GM18505 (cell line): Measurements from ENCODE around the gene REM2.

Experiments
- ATAC-seq: cut with Tn5 transposase; IDR thresholded peaks from one replicate; pipeline ENCODE4 v1.9.1; 2021; ENCODE audit not compliant: unreplicated experiment
- POLR2A ChIP-seq: IDR thresholded peaks from 4 replicates; pipeline ENCODE4 v1.6.1; 2011; ENCODE audit warnings: borderline replicate concordance; ENCODE audit not compliant: insufficient read depth, insufficient read length; ENCODE audit errors: extremely low read depth

REM2 gene

DNA sequence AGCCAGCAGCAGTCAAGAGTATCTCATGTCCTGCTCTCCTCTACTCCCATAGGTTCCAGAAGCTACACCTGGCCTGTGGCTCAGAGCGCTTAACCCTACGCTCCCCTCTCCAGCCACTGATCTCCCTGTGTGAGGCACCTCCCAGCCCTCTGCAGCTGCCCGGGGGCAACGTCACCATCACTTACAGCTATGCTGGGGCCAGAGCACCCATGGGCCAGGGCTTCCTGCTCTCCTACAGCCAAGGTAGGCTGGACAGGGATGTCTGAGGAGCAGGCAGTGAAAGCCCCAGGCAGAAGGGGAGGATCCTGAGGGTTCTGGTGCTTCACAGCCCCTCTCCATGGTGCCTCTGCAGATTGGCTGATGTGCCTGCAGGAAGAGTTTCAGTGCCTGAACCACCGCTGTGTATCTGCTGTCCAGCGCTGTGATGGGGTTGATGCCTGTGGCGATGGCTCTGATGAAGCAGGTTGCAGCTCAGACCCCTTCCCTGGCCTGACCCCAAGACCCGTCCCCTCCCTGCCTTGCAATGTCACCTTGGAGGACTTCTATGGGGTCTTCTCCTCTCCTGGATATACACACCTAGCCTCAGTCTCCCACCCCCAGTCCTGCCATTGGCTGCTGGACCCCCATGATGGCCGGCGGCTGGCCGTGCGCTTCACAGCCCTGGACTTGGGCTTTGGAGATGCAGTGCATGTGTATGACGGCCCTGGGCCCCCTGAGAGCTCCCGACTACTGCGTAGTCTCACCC, 7.8 kb upstream of the REM2 start:
- TF ChIP-seq POLR2A = peak; percentile 7
- no peak for ATAC-seq

DNA sequence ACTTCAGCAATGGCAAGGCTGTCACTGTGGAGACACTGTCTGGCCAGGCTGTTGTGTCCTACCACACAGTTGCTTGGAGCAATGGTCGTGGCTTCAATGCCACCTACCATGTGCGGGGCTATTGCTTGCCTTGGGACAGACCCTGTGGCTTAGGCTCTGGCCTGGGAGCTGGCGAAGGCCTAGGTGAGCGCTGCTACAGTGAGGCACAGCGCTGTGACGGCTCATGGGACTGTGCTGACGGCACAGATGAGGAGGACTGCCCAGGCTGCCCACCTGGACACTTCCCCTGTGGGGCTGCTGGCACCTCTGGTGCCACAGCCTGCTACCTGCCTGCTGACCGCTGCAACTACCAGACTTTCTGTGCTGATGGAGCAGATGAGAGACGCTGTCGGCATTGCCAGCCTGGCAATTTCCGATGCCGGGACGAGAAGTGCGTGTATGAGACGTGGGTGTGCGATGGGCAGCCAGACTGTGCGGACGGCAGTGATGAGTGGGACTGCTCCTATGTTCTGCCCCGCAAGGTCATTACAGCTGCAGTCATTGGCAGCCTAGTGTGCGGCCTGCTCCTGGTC, 7.2 kb upstream of the REM2 start:
- no peak for ATAC-seq
- TF ChIP-seq POLR2A = peak; percentile 2

DNA sequence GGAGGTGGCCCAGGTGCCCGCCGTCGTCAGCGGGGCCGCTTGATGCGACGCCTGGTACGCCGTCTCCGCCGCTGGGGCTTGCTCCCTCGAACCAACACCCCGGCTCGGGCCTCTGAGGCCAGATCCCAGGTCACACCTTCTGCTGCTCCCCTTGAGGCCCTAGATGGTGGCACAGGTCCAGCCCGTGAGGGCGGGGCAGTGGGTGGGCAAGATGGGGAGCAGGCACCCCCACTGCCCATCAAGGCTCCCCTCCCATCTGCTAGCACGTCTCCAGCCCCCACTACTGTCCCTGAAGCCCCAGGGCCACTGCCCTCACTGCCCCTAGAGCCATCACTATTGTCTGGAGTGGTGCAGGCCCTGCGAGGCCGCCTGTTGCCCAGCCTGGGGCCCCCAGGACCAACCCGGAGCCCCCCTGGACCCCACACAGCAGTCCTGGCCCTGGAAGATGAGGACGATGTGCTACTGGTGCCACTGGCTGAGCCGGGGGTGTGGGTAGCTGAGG, 6.0 kb upstream of the REM2 start:
- no peak for ATAC-seq
- TF ChIP-seq POLR2A = no peak

DNA sequence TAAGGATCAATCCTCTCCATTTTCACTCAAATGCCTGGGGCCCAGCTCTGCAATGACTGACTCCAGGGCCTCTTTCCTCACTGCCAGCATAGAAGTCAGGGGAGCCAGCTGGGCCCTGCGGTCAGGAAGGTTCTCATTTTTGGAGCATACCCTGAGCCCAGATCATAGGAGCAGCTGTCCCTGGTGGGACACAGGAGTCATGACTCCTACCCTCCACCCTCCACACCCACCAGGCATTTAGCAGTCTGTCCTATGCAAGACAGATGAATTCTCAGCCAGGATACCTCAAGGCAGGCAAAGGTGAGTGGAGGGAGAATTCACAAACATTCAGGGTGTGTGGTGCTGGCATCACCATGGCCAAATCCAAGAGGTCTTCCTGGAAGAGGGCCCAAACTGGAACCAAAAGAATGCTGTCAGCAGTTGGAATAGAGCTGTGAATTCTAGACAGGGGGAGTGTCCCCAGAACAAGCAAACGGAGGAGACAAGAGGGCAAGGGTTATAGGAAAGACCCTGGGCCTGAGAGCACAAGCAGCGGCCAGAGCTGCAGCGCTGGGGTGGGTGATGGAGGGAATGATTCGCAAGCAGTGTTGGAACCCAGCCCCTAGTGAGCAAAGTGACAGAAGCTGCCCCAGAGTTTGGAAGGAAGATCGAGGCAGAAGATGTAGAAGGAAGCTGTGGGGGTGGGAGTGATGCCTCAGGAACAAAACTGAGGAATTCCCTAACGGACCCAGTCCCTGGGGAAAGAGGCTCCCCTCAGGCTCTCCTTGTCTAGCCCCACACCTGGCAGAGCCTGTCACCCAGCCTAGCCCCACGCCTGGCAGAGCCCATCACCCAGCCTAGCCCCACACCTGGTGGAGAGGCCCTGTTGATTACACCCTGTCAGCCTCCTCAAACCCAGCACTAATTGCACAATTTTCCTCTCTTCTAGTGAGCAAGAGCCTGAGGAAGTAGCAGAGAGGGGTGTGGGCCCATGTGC, 4.5 kb upstream of the REM2 start:
- no peak for ATAC-seq

DNA sequence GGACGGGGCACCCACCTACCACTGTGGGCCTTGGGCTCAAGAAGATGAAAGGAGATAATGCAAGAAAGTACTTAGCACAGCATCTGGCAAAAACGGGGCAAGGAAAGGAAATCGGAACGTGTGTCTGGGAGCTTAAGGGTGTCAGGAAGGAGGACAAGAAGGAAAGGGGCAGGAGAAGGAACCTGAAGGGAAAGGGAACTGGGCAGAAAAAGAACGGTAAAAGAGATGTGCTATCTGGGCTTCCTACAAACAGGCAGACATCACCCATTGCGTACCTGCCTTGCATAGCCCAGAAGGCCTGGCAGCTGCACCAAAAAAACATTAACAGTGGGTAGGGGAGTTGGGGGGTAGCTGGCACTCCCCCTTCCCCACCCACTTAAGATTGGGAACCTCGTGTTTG, 958 bp upstream of the REM2 start:
- no peak for ATAC-seq
- no peak for TF ChIP-seq POLR2A

More for the DNA sequence above, 4.5 kb upstream of the REM2 start:
- peak; percentile 12 for TF ChIP-seq POLR2A

DNA sequence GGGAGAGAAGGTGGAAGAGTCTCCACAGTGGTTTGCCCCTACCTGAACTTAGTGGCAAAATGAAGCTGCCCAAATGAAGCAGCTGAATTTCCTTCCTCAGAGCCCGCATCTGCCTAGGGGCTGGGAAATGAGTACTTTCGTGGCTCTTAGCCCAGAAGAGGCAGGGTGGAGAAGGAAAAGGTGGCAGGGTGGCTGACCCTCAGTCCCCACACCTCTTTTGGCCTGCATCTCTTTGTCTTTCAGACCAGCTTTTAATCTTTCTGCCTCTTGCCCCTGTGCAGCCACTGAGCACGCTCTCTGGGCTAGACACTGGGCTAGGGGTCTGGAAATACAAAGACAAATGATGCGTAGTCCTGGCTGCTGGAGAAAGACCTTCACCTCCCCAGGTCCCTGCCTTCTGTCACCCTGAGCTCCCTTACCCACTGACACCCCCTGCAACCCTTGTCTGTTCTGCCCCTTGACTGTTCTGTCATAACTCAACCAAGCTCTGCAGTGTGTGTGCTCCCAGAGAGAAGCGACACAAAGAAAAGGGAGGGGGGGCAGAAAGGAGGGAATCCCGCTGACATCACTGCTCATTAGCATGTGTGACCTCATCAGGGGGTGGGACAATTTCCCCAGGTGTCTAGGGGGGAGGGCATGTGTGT, 371 bp upstream of the REM2 start:
- no peak for TF ChIP-seq POLR2A
- ATAC-seq = no peak

DNA sequence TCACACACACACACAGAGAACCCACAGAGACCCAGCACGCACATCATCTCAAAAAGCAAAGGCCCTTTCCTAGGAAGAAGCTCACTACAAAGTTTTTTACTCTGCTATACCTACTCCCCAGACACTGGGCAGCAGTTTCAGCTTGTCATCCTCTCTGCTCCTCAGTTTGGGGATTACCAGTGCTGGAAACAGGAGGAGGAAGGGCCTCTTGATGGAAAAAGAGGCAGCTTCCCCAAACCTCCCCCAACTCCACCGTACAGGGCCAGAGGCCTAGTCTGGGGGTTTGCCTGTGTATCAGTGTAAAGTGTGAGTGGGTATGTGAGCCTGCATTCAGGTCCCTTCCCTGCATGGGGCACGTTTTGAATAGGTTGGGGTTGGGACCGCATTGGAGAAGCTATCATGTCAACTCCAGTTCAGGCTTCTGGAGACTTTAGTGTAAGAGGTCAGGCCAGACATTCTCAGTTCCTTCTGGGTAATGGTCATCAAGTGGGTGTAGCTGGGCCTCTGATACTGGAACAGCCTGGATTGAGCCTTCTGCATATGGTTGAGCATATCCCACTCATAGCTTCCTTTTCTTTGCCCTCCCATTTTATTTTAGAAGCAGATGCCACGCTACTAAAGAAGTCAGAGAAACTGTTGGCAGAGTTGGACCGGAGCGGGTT, 1.2 kb downstream of the REM2 start:
- no peak for ATAC-seq
- TF ChIP-seq POLR2A = no peak

DNA sequence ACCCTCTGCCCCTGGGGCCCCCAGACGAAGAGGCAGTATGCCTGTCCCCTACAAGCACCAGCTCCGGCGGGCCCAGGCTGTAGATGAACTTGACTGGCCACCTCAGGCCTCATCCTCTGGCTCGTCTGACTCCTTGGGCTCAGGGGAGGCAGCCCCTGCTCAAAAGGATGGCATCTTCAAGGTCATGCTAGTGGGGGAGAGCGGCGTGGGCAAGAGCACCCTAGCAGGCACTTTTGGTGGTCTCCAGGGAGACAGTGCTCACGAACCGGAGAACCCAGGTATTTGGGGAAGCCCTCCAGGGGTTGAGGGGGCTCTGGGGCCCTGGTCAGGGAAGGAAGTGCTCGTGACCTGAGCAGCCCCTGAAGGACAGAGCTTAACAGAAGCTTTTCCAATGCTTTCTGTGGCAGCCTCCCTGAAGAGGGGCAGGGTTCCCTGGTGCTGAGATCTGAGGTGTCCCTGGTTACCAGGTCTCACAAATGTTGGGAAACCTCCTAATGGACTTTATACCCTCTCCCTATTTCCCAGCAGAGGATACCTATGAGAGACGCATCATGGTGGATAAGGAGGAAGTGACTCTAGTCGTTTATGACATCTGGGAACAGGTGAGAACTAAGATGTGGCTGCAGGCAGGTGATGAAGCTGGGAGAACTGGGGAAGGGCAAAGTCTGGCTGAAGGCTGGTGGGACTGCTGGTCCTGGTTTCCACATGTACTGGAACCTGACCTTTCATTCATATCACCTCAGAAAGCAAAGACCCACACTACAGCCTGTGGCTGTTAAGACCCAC, 1.9 kb downstream of the REM2 start:
- ATAC-seq = no peak
- no peak for TF ChIP-seq POLR2A

DNA sequence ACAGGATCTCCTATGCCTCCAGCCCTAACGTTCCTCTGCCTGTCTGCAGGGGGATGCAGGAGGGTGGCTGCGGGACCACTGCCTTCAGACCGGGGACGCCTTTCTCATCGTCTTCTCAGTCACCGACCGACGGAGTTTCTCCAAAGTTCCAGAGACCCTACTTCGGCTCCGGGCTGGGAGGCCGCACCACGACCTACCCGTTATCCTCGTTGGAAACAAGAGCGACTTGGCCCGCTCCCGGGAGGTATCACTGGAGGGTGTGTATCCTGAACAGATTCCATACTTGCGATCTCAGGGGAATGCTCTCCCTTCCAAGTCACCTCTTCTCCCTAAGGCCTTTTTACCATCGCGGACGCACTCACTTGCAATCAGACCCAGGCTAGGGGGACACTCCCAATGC, 3.0 kb downstream of the REM2 start:
- TF ChIP-seq POLR2A = no peak
- ATAC-seq = no peak

DNA sequence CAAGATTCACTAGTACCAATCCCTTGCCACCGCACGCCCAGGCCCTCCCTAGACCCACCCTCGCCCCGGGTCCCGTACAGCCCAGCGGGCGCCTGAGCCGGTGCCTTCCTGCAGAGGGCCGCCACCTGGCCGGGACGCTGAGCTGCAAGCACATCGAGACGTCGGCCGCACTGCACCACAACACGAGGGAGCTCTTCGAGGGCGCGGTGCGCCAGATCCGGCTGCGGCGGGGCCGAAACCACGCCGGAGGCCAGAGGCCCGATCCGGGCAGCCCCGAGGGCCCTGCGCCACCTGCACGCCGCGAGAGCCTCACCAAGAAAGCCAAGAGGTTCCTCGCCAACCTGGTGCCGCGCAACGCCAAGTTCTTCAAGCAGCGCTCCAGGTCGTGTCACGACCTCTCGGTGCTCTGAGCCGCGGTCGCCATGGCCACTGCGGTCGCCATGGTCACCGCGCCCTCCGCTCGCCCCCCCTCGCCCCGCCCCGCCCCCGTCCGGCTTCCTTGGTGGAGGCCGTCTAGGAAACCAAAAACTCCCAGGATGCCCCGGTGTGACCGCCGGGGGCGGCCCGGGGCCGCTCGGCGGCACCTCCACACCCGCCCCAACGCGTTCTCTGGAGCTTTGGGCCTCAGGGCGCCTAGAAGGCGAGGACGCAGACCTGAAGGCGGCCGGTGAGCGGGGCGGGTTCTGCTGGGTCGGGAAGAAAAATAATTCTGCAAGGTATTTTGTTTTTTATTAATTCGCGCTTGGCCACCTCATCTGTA, 3.7 kb downstream of the REM2 start:
- peak; percentile 86 for TF ChIP-seq POLR2A
- ATAC-seq = peak; percentile 43
